A549 treated with RU486 at 1 μM for 4 hours (cell line): ENCODE data around the gene TMEM92. TPM values are rescaled to one million over a fixed set of nuclear protein-coding genes. Genes with fewer than 3 reads are reported as not detected.

Experiments used
- total RNA-seq: library from RNA; stranded (reverse); fragments of 200-300 nt; extraction: Qiagen RNA extraction; gene quantifications from 5 replicates; pipeline ENCODE4 v1.2.3, GENCODE V29; 2022; ENCODE audit warnings: low read depth

The TMEM92 gene
- 21.2 to 28.6 TPM (median 23.5 TPM) in 5 replicates for total RNA-seq

DNA sequence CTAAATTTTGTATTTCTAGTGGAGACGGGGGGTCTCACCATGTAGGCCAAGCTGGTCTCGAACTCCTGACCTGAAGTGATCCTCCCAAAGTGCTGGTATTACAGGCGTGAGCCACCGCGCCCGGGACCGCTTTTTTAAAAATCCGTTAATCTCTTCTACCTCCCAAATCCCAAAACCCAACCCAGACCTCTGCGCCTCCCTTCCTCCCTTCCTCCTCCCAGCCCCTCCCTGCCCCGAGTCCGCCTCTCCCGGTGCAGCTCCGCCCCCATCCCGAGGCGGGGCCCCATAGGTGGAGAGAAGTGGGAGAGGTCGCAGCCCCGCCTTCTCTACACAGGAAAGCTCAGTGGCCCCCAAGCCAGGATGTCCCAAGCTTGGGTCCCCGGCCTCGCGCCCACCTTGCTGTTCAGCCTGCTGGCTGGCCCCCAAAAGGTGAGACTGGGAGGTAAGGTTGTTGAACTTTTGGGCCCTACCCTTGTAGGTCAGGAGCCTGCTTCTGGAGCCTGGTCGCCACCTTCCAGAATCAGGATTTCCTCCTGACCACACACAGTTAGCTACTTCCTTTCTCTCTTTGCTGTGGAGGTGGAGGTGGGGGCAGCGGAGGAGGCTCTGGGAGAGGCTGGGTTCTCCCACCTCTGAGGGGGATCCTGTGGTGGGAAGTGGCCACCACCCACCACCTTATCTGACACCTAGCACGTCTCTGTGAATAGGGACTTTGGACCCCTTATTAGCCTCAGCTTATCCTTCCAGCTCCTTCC, at the start of gene TMEM92:
Gene TMEM92, plus strand, starts transcription at position 325 of the 755 bp plus-strand sequence. Its CDS starts 36 bp downstream, at position 361.

Other genes starting within 250 kb of the TMEM92 start
- 435 to 522 TPM (median 487 TPM) in 5 replicates for gene ITGA3, start 218.4 kb upstream of the TMEM92 start, total RNA-seq
- 13.5 to 20.1 TPM (median 18.4 TPM) in 5 replicates for gene PDK2, start 179.1 kb upstream of the TMEM92 start, total RNA-seq
- 0.18 to 0.88 TPM (median 0.38 TPM) in 5 replicates for gene SAMD14, start 144.3 kb upstream of the TMEM92 start, total RNA-seq
- gene PPP1R9B, start 123.8 kb upstream of the TMEM92 start, total RNA-seq: 44.5 to 63.0 TPM (median 59.3 TPM) in 5 replicates
- 1.1 to 2.3 TPM (median 2.0 TPM) in 4 of 5 replicates, not detected in the other for gene SGCA, start 108.5 kb upstream of the TMEM92 start, total RNA-seq
- 4.6 to 9.7 TPM (median 6.6 TPM) in 5 replicates for gene COL1A1, start 72.8 kb upstream of the TMEM92 start, total RNA-seq
- 18.9 to 23.7 TPM (median 21.4 TPM) in 5 replicates for gene XYLT2, start 71.7 kb downstream of the TMEM92 start, total RNA-seq
- gene MRPL27, start 98.7 kb downstream of the TMEM92 start, total RNA-seq: 137 to 172 TPM (median 142 TPM) in 5 replicates
- gene EME1, start 98.8 kb downstream of the TMEM92 start, total RNA-seq: 13.9 to 16.5 TPM (median 14.9 TPM) in 5 replicates
- gene LRRC59, start 123.1 kb downstream of the TMEM92 start, total RNA-seq: 223 to 243 TPM (median 236 TPM) in 5 replicates
- 10.0 to 15.4 TPM (median 14.3 TPM) in 5 replicates for gene ACSF2, start 151.8 kb downstream of the TMEM92 start, total RNA-seq
- not detected in 5 replicates for gene CHAD, start 194.4 kb downstream of the TMEM92 start, total RNA-seq
- 28.3 to 37.0 TPM (median 35.1 TPM) in 5 replicates for gene RSAD1, start 204.4 kb downstream of the TMEM92 start, total RNA-seq
- 0.37 to 0.85 TPM (median 0.51 TPM) in 5 replicates for gene MYCBPAP, start 234.0 kb downstream of the TMEM92 start, total RNA-seq